H9 (cell line): ENCODE results near the gene BPIFB6. TPM values are rescaled to one million over a fixed set of nuclear protein-coding genes. Genes with fewer than 3 reads are reported as not detected.

Source experiments
- DNase-seq: peaks from one replicate; pipeline ENCODE4 v3.0.0-alpha.2; 2017
- H2AFZ ChIP-seq: one replicate; pipeline ENCODE4 v1.6.1; 2013; ENCODE audit warnings: mild to moderate bottlenecking, low read length, control low read depth, moderate library complexity
- H2AK5ac ChIP-seq: 2 replicates; pipeline ENCODE4 v1.6.1; 2013; ENCODE audit warnings: low read length, control low read depth, mixed read lengths; ENCODE audit not compliant: insufficient read length
- H2BK120ac ChIP-seq: one replicate; pipeline ENCODE4 v1.6.1; 2013; ENCODE audit warnings: low read depth, mild to moderate bottlenecking, low read length, control low read depth, inconsistent platforms; ENCODE audit not compliant: poor library complexity, severe bottlenecking
- H2BK12ac ChIP-seq: 2 replicates; pipeline ENCODE4 v1.6.1; 2013; ENCODE audit warnings: low read length, control low read depth, mixed read lengths, low read depth; ENCODE audit not compliant: insufficient read length
- H2BK15ac ChIP-seq: 2 replicates; pipeline ENCODE4 v1.6.1; 2013; ENCODE audit warnings: low read depth, low read length, control low read depth
- H2BK20ac ChIP-seq: one replicate; pipeline ENCODE4 v1.6.1; 2013; ENCODE audit warnings: low read depth, mild to moderate bottlenecking, low read length, control low read depth, inconsistent platforms; ENCODE audit not compliant: poor library complexity, severe bottlenecking
- H2BK5ac ChIP-seq: 2 replicates; pipeline ENCODE4 v1.6.1; 2013; ENCODE audit warnings: low read length, control low read depth, mixed read lengths; ENCODE audit not compliant: insufficient read length
- H3K14ac ChIP-seq: 2 replicates; pipeline ENCODE4 v1.6.1; 2013; ENCODE audit warnings: low read length, control low read depth; ENCODE audit not compliant: insufficient read depth
- H3K18ac ChIP-seq: 2 replicates; pipeline ENCODE4 v1.6.1; 2013; ENCODE audit warnings: low read depth, mild to moderate bottlenecking, mixed read lengths, low read length, control low read depth; ENCODE audit not compliant: insufficient read length
- H3K23ac ChIP-seq: 2 replicates; pipeline ENCODE4 v1.6.1; 2013; ENCODE audit warnings: low read length, control low read depth, mixed read lengths, low read depth; ENCODE audit not compliant: insufficient read length
- H3K23me2 ChIP-seq: 2 replicates; pipeline ENCODE4 v1.6.1; 2013; ENCODE audit warnings: low read depth, mild to moderate bottlenecking, mixed read lengths, low read length, control low read depth; ENCODE audit not compliant: insufficient read length, poor library complexity, severe bottlenecking
- H3K27ac ChIP-seq: 2 replicates; pipeline ENCODE4 v1.5.1; 2013; ENCODE audit warnings: low read length, control low read depth, mixed read lengths, low read depth; ENCODE audit not compliant: insufficient read length
- H3K27me3 ChIP-seq: 2 replicates; pipeline ENCODE4 v1.6.1; 2013; ENCODE audit warnings: low read length, control low read depth, inconsistent platforms; ENCODE audit not compliant: insufficient read depth
- H3K4ac ChIP-seq: 2 replicates; pipeline ENCODE4 v1.6.1; 2013; ENCODE audit warnings: low read depth, mild to moderate bottlenecking, control low read depth, inconsistent platforms, low read length, moderate library complexity
- H3K4me1 ChIP-seq: 2 replicates; pipeline ENCODE4 v1.6.1; 2013; ENCODE audit warnings: low read length, control low read depth, inconsistent platforms; ENCODE audit not compliant: insufficient read depth
- H3K4me2 ChIP-seq: 2 replicates; pipeline ENCODE4 v1.6.1; 2013; ENCODE audit warnings: low read length, control low read depth, mixed read lengths; ENCODE audit not compliant: insufficient read length, insufficient read depth
- H3K56ac ChIP-seq: 2 replicates; pipeline ENCODE4 v1.6.1; 2013; ENCODE audit warnings: low read depth, mild to moderate bottlenecking, mixed read lengths, low read length, control low read depth; ENCODE audit not compliant: insufficient read length
- H3K79me1 ChIP-seq: 2 replicates; pipeline ENCODE4 v1.6.1; 2013; ENCODE audit warnings: low read depth, mild to moderate bottlenecking, moderate library complexity, low read length, control low read depth, inconsistent platforms; ENCODE audit not compliant: insufficient read depth, poor library complexity, severe bottlenecking
- H3K79me2 ChIP-seq: 2 replicates; pipeline ENCODE4 v1.6.1; 2013; ENCODE audit warnings: low read length, control low read depth, inconsistent platforms; ENCODE audit not compliant: insufficient read depth
- H3K9ac ChIP-seq: 2 replicates; pipeline ENCODE4 v1.6.1; 2013; ENCODE audit warnings: low read length, control low read depth, mixed read lengths; ENCODE audit not compliant: insufficient read length; ENCODE audit errors: extremely low read depth
- H3K9me3 ChIP-seq: one replicate; pipeline ENCODE4 v1.6.1; 2013; ENCODE audit warnings: low read depth, low read length, inconsistent platforms; ENCODE audit not compliant: control insufficient read depth
- H3T11ph ChIP-seq: one replicate; pipeline ENCODE4 v1.6.1; 2013; ENCODE audit warnings: mild to moderate bottlenecking, low read length, control low read depth, inconsistent platforms
- H4K20me1 ChIP-seq: one replicate; pipeline ENCODE4 v1.6.1; 2013; ENCODE audit not compliant: control insufficient read depth, insufficient read length, insufficient read depth
- H4K5ac ChIP-seq: 2 replicates; pipeline ENCODE4 v1.6.1; 2013; ENCODE audit warnings: low read depth, mild to moderate bottlenecking, mixed read lengths, low read length, control low read depth; ENCODE audit not compliant: insufficient read length
- H4K8ac ChIP-seq: replicated peaks from 2 replicates; pipeline ENCODE4 v1.6.1; 2013; ENCODE audit warnings: low read length, control low read depth, mixed read lengths, low read depth; ENCODE audit not compliant: insufficient read length
- H4K91ac ChIP-seq: 2 replicates; pipeline ENCODE4 v1.6.1; 2013; ENCODE audit warnings: low read depth, mild to moderate bottlenecking, moderate library complexity, mixed read lengths, low read length, control low read depth; ENCODE audit not compliant: insufficient read length
- H3K27ac Mint-ChIP-seq, 3 experiments: 2 replicates in 2 of 3; 3 replicates in 1 of 3; pipeline ENCODE4 v1.8.0; 2020 to 2021; ENCODE audit warnings: mixed read lengths in 3 of 3, mild to moderate bottlenecking in 1 of 3, moderate library complexity in 1 of 3
- H3K27me3 Mint-ChIP-seq: 2 replicates; pipeline ENCODE4 v1.8.0; 2021; ENCODE audit warnings: low read depth, mild to moderate bottlenecking, moderate library complexity, mixed read lengths
- H3K36me3 Mint-ChIP-seq, 3 experiments: 2 replicates in 2 of 3; 3 replicates in 1 of 3; pipeline ENCODE4 v1.8.0; 2020 to 2021; ENCODE audit warnings: low read depth in 3 of 3, mixed read lengths in 3 of 3; ENCODE audit not compliant: insufficient read depth in 1 of 3
- H3K4me1 Mint-ChIP-seq, 2 experiments: 2 replicates each; pipeline ENCODE4 v1.8.0; 2020; ENCODE audit warnings: mixed read lengths in 2 of 2
- H3K4me3 Mint-ChIP-seq, 2 experiments: 2 replicates in 1 of 2; 3 replicates in 1 of 2; pipeline ENCODE4 v1.8.0; 2020 to 2021; ENCODE audit warnings: mild to moderate bottlenecking in 2 of 2, mixed read lengths in 2 of 2, moderate library complexity in 1 of 2
- H3K9me3 Mint-ChIP-seq, 2 experiments: 2 replicates in 1 of 2; 3 replicates in 1 of 2; pipeline ENCODE4 v1.8.0; 2020; ENCODE audit warnings: mild to moderate bottlenecking in 2 of 2, mixed read lengths in 2 of 2, moderate library complexity in 1 of 2
- WGBS: extraction: QIAGEN DNeasy Blood & Tissue Kit; methylation state at CpG from one replicate; pipeline ENCODE4 v1.1.7; 2013; ENCODE audit warnings: missing lambda C conversion rate, low lambda C conversion rate, mixed read lengths; ENCODE audit not compliant: insufficient read length; ENCODE audit errors: extremely low coverage; 5-methylcytosine and 5-hydroxymethylcytosine counted together
- total RNA-seq: library from RNA; stranded (reverse); gene quantifications from 2 replicates; pipeline ENCODE4 v1.2.1, GENCODE V29; 2021
- TF ChIP-seq, protein P1 (sequence below): fragments of 200-600 bp; sonication (generic); conservative IDR thresholded peaks from 3 replicates; pipeline ENCODE4 v1.8.0; 2021; ENCODE audit warnings: antibody characterized with exemption, mild to moderate bottlenecking

Gene BPIFB6
- total RNA-seq, 1 experiment from 2014 or later = not detected

DNA sequence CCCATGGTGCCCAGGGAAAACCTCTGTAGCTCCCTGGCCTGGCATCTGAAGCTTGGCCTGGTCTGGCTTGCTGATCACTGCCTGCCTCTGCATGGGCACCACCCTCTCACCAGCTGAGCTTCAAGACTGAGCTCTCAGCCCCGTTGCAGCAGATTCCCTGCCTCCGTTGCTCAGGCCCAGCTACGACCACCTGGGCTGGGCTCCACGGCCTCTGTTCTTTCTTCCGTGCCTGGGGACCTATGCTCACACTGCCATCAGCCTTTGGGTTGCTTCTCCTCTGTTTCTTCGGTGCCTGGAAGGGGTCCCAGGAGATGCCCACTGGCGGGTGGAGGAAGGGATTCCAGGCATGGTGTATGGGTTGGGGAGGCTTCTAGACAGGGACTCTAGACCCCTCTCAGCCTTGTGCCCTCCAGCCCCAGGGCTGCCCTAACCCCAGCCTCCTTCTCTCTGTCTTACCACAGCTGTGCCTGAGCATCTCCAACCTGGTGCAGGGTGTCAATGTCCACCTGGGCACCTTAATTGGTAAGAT, 14.8 kb upstream of the BPIFB6 start:
- Histone ChIP-seq H3K4me1 (no peaks in the 10 kb centered on the region), H2BK20ac (no peak overlapping the region), H4K20me1 (no peaks in the 10 kb centered on the region), H3K4ac (no peak overlapping the region), H2BK5ac (no peak overlapping the region), H4K91ac (no peak overlapping the region), H3K23me2 (no peaks in the 10 kb centered on the region), H3K18ac (no peak overlapping the region), H4K8ac (no peak overlapping the region), H3K9ac (no peak overlapping the region), H2AFZ (no peak overlapping the region), H3K9me3 (no peaks in the 10 kb centered on the region), H3K56ac (no peak overlapping the region), H3K14ac (no peak overlapping the region), H3K23ac (no peak overlapping the region), H3K4me2 (no peak overlapping the region), H3K79me2 (no peaks in the 10 kb centered on the region), H3K79me1 (no peaks in the 10 kb centered on the region), H3T11ph (no peak overlapping the region), H2AK5ac (no peak overlapping the region), H3K27me3 (no peaks in the 10 kb centered on the region), H2BK15ac (no peak overlapping the region), H4K5ac (no peak overlapping the region), H2BK12ac (no peak overlapping the region), H2BK120ac (no peak overlapping the region), H3K27ac (no peak overlapping the region)
- TF ChIP-seq, protein P1, sequence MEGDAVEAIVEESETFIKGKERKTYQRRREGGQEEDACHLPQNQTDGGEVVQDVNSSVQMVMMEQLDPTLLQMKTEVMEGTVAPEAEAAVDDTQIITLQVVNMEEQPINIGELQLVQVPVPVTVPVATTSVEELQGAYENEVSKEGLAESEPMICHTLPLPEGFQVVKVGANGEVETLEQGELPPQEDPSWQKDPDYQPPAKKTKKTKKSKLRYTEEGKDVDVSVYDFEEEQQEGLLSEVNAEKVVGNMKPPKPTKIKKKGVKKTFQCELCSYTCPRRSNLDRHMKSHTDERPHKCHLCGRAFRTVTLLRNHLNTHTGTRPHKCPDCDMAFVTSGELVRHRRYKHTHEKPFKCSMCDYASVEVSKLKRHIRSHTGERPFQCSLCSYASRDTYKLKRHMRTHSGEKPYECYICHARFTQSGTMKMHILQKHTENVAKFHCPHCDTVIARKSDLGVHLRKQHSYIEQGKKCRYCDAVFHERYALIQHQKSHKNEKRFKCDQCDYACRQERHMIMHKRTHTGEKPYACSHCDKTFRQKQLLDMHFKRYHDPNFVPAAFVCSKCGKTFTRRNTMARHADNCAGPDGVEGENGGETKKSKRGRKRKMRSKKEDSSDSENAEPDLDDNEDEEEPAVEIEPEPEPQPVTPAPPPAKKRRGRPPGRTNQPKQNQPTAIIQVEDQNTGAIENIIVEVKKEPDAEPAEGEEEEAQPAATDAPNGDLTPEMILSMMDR = no peak
- DNase-seq = no peak
- H3K4me1 Mint-ChIP-seq = peaks cover 21 to 23% of the 10 kb centered on the region in 2 experiments
- peaks cover 18% of the 10 kb centered on the region for H3K27me3 Mint-ChIP-seq
- peak overlapping the region in 2 of 3 experiments; percentile 76 to 87; a peak in 2 of 7 replicates for H3K27ac Mint-ChIP-seq
- H3K9me3 Mint-ChIP-seq = no peaks in the 10 kb centered on the region
- no peaks in the 10 kb centered on the region for H3K36me3 Mint-ChIP-seq
- WGBS = no CpG with 5 or more reads among the region's 7 CpGs
- no peak overlapping the region for H3K4me3 Mint-ChIP-seq
